ENCODE measurements around the gene GRAMD4. TPM values are rescaled to one million over a fixed set of nuclear protein-coding genes. Genes with fewer than 3 reads are reported as not detected.

The GRAMD4 gene
- total RNA-seq, 1 experiment from 2014 or later, result 19.8 TPM

DNA sequence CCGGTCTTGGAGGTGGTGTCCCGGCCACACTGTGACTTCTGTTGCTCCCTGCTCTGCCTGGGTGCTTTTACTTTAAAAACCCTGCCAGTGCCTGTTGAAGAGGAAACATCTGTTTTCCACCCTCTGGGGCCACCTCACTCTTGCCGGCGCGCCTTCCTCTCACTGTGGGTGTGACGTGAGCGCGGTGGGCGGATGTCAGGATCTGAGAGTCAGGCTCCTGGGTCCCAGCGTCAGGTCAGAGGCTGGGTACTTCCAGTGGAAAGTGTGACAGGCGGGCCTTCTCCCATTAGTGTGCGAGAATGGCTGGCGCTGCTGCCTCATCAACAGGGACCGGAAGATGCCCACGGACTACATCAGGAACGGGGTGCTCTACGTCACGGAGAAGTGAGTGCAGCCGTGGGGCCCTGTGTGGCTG is 54.2 kb downstream of the GRAMD4 start:
- H3K27me3 ChIP-seq (ENCODE audit: insufficient read depth, low read length), result no peaks in the 10 kb centered on the region
- H3K79me1 ChIP-seq (ENCODE audit: insufficient read depth, low read depth, low read length, poor library complexity, severe bottlenecking), result no peaks in the 10 kb centered on the region
- no peak for DNase-seq
- H4K8ac ChIP-seq (replicated peaks; ENCODE audit: insufficient read length, low read depth, low read length), result no peak overlapping the region
- H3K23ac ChIP-seq (ENCODE audit: insufficient read length, low read depth, low read length), result no peak overlapping the region
- H3K9me3 ChIP-seq (ENCODE audit: control insufficient read depth, low read depth, low read length), result no peaks in the 10 kb centered on the region
- H3K4ac ChIP-seq (ENCODE audit: low read depth, low read length), result no peak overlapping the region
- H3K18ac ChIP-seq (ENCODE audit: insufficient read length, low read depth, low read length), result no peak overlapping the region
- H3K79me2 ChIP-seq (ENCODE audit: insufficient read depth, low read length), result no peaks in the 10 kb centered on the region
- H4K5ac ChIP-seq (ENCODE audit: insufficient read length, low read depth, low read length), result no peak overlapping the region
- H3K14ac ChIP-seq (ENCODE audit: insufficient read depth, low read length), result no peak overlapping the region
- no peak overlapping the region for H2BK15ac ChIP-seq (ENCODE audit: low read depth, low read length)
- no peak overlapping the region for H3K4me2 ChIP-seq (ENCODE audit: insufficient read depth, insufficient read length, low read length)
- H2BK5ac ChIP-seq (ENCODE audit: insufficient read length, low read length), result peak overlapping the region; percentile 15
- H3K9ac ChIP-seq (ENCODE audit: extremely low read depth, insufficient read length, low read length), result no peak overlapping the region
- H2BK20ac ChIP-seq (ENCODE audit: low read depth, low read length, poor library complexity, severe bottlenecking), result no peak overlapping the region
- no peak overlapping the region for H2BK120ac ChIP-seq (ENCODE audit: low read depth, low read length, poor library complexity, severe bottlenecking)
- no peaks in the 10 kb centered on the region for H3K4me1 ChIP-seq (ENCODE audit: insufficient read depth, low read length)
- Mint-ChIP-seq H3K9me3 (no peaks in the 10 kb centered on the region), H3K27me3 (ENCODE audit: low read depth) (no peaks in the 10 kb centered on the region), H3K4me3 (0 out of 5 replicates have a peak overlapping the region, but pooled peaks of 1 of the 2 experiments have one; percentile 22), H3K27ac (no peak overlapping the region), H3K36me3 (ENCODE audit: insufficient read depth in 1 of 3, low read depth in 3 of 3) (peaks cover 0 to 6% (median 0%) of the 10 kb centered on the region in 3 experiments; a peak in 3 of 7 replicates), H3K4me1 (no peaks in the 10 kb centered on the region)
- TF ChIP-seq, protein P1, sequence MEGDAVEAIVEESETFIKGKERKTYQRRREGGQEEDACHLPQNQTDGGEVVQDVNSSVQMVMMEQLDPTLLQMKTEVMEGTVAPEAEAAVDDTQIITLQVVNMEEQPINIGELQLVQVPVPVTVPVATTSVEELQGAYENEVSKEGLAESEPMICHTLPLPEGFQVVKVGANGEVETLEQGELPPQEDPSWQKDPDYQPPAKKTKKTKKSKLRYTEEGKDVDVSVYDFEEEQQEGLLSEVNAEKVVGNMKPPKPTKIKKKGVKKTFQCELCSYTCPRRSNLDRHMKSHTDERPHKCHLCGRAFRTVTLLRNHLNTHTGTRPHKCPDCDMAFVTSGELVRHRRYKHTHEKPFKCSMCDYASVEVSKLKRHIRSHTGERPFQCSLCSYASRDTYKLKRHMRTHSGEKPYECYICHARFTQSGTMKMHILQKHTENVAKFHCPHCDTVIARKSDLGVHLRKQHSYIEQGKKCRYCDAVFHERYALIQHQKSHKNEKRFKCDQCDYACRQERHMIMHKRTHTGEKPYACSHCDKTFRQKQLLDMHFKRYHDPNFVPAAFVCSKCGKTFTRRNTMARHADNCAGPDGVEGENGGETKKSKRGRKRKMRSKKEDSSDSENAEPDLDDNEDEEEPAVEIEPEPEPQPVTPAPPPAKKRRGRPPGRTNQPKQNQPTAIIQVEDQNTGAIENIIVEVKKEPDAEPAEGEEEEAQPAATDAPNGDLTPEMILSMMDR (conservative IDR thresholded peaks at IDR 0.05), result no peak
- H4K91ac ChIP-seq (ENCODE audit: insufficient read length, low read depth, low read length), result no peak overlapping the region
- no peaks in the 10 kb centered on the region for H3K23me2 ChIP-seq (ENCODE audit: insufficient read length, low read depth, low read length, poor library complexity, severe bottlenecking)
- H3T11ph ChIP-seq (ENCODE audit: low read length), result no peak overlapping the region
- no CpG with 5 or more reads among the region's 19 CpGs for WGBS (ENCODE audit: extremely low coverage, insufficient read length, low lambda C conversion rate)
- no peak overlapping the region for H2AK5ac ChIP-seq (ENCODE audit: insufficient read length, low read length)
- H4K20me1 ChIP-seq (ENCODE audit: control insufficient read depth, insufficient read depth, insufficient read length), result no peaks in the 10 kb centered on the region
- H2BK12ac ChIP-seq (ENCODE audit: insufficient read length, low read depth, low read length), result no peak overlapping the region
- no peak overlapping the region for H2AFZ ChIP-seq (ENCODE audit: low read length)
- no peak overlapping the region for H3K56ac ChIP-seq (ENCODE audit: insufficient read length, low read depth, low read length)
- no peak overlapping the region for H3K27ac ChIP-seq (ENCODE audit: insufficient read length, low read depth, low read length)

All from H9 (cell line).